HEK293T (cell line): Measurements from ENCODE around the gene CPNE8.

Experiments
- BHLHE40 ChIP-seq: fragments of 450-650 bp; IDR thresholded peaks from 2 replicates; pipeline ENCODE4 v1.6.1; 2016; ENCODE audit warnings: mild to moderate bottlenecking, moderate library complexity, borderline replicate concordance
- ELF4 ChIP-seq: fragments of 450-650 bp; IDR thresholded peaks from 2 replicates; pipeline ENCODE4 v1.6.1; 2017; ENCODE audit warnings: antibody characterized with exemption
- FOXM1 ChIP-seq: fragments of 450-650 bp; IDR thresholded peaks from 2 replicates; pipeline ENCODE4 v1.6.1; 2017; ENCODE audit warnings: mild to moderate bottlenecking, borderline replicate concordance
- SP1 ChIP-seq: fragments of 450-650 bp; IDR thresholded peaks from 2 replicates; pipeline ENCODE4 v1.6.1; 2017
- SUZ12 ChIP-seq: fragments of 450-650 bp; IDR thresholded peaks from 2 replicates; pipeline ENCODE4 v1.6.1; 2016; ENCODE audit warnings: mild to moderate bottlenecking

GRCh38 chr12:38831715-38832114 is 73.7 kb downstream of the CPNE8 start:
- TF ChIP-seq SP1: no peak
- TF ChIP-seq FOXM1: no peak
- TF ChIP-seq ELF4: no peak
- no peak for TF ChIP-seq BHLHE40
- no peak for TF ChIP-seq SUZ12
